HG03342 (cell line): Measurements from ENCODE around the gene SLC43A1.

ENCODE experiments used
- ATAC-seq: cut with Tn5 transposase; IDR thresholded peaks from one replicate; pipeline ENCODE4 v1.9.1; 2021; ENCODE audit warnings: mild to moderate bottlenecking, moderate library complexity; ENCODE audit not compliant: unreplicated experiment

The SLC43A1 gene

GRCh38 chr11:57529012-57529411 is 13.5 kb upstream of the SLC43A1 start:
- ATAC-seq, result no peak

GRCh38 chr11:57527056-57527631 is 11.6 kb upstream of the SLC43A1 start:
- ATAC-seq, result no peak

GRCh38 chr11:57523419-57523818 is 7.9 kb upstream of the SLC43A1 start:
- ATAC-seq, result no peak

- ATAC-seq, result no peak
These were observed 5.6 kb upstream of the SLC43A1 start for GRCh38 chr11:57521116-57521515.

- ATAC-seq, result no peak
These were observed 550 bp upstream of the SLC43A1 start for GRCh38 chr11:57516061-57516443.

- no peak for ATAC-seq
These were observed 767 bp downstream of the SLC43A1 start for GRCh38 chr11:57514538-57515331.

- ATAC-seq, result no peak
These were observed 1.5 kb downstream of the SLC43A1 start for GRCh38 chr11:57513911-57514537.

- ATAC-seq, result no peak
These were observed 2.1 kb downstream of the SLC43A1 start for GRCh38 chr11:57513452-57513795.

GRCh38 chr11:57512646-57513451 is 2.7 kb downstream of the SLC43A1 start:
- no peak for ATAC-seq

GRCh38 chr11:57511741-57512430 is 3.6 kb downstream of the SLC43A1 start:
- ATAC-seq, result no peak

GRCh38 chr11:57508341-57509170 is 6.9 kb downstream of the SLC43A1 start:
- no peak for ATAC-seq

GRCh38 chr11:57506522-57506921 is 9.0 kb downstream of the SLC43A1 start:
- ATAC-seq, result no peak

GRCh38 chr11:57504511-57504910 is 11.0 kb downstream of the SLC43A1 start:
- no peak for ATAC-seq

GRCh38 chr11:57502870-57503269 is 12.6 kb downstream of the SLC43A1 start:
- ATAC-seq, result no peak

GRCh38 chr11:57502376-57502775 is 13.1 kb downstream of the SLC43A1 start:
- no peak for ATAC-seq

- ATAC-seq, result no peak
These were observed 13.5 kb downstream of the SLC43A1 start for GRCh38 chr11:57501953-57502352.

- no peak for ATAC-seq
These were observed 14.6 kb downstream of the SLC43A1 start for GRCh38 chr11:57500926-57501325.

GRCh38 chr11:57500515-57500914 is 15.0 kb downstream of the SLC43A1 start:
- no peak for ATAC-seq

- no peak for ATAC-seq
These were observed 15.5 kb downstream of the SLC43A1 start for GRCh38 chr11:57499983-57500461.
